Measurements from ENCODE around the gene NSL1. TPM values are rescaled to one million over a fixed set of nuclear protein-coding genes. Genes with fewer than 3 reads are reported as not detected.

Gene NSL1
- total RNA-seq, 5 donors from 2014 or later (not counting 1 experiment from before 2014, with no cell fraction given), result 24.2 to 37.8 (median 29.7) TPM

Other genes with a start within 250 kb of the NSL1 start
- 10 to 100 TPM in 2 of 5 donors, 1 to 10 TPM in 3; 1.5 to 20.1 (median 3.1) TPM for gene ATF3, start 183.0 kb downstream of the NSL1 start, total RNA-seq
- gene BATF3, start 91.9 kb downstream of the NSL1 start, total RNA-seq, result 1 to 10 TPM in 3 of 5 donors, under 1 TPM in 2; 0.30 to 3.2 (median 2.1) TPM
- 10 to 100 TPM in 4 of 5 donors, 1 to 10 TPM in 1; 9.5 to 14.7 (median 12.9) TPM for gene TATDN3, start 117 bp upstream of the NSL1 start, total RNA-seq
- gene SPATA45, start 55.9 kb upstream of the NSL1 start, total RNA-seq, result under 1 TPM in 1 of 5 donors, not detected in 4; 0.57 TPM
- 10 to 100 TPM in 2 of 5 donors, 1 to 10 TPM in 3; 8.5 to 10.8 (median 9.5) TPM for gene FLVCR1, start 66.5 kb upstream of the NSL1 start, total RNA-seq
- gene VASH2, start 158.8 kb upstream of the NSL1 start, total RNA-seq, result under 1 TPM in 4 of 5 donors, not detected in 1; 0.47 to 0.85 (median 0.53) TPM
- 10 to 100 TPM; 58.2 to 73.8 (median 67.1) TPM for gene ANGEL2, start 224.1 kb upstream of the NSL1 start, total RNA-seq

All from T-cell (primary cell).